22Rv1 (cell line): ENCODE data around the gene MRPL41.
"Not testable (repeated sequence)": the region's sequence is repeated elsewhere in the genome, so short reads cannot be mapped to it uniquely, and the experiment has no call there.

Experiments
- H3K27ac ChIP-seq: fragments of 450-650 bp; 2 replicates; pipeline ENCODE4 v1.5.1; 2017
- CTCF ChIP-seq: fragments of 450-650 bp; IDR thresholded peaks from 2 replicates; pipeline ENCODE4 v1.5.1; 2017; ENCODE audit warnings: mild to moderate bottlenecking
- ZFX ChIP-seq: fragments of 450-650 bp; IDR thresholded peaks from 2 replicates; pipeline ENCODE4 v1.6.1; 2017; ENCODE audit warnings: antibody characterized with exemption, borderline replicate concordance

MRPL41 gene

GRCh38 chr9:137509198-137509597 is 42.5 kb upstream of the MRPL41 start:
- H3K27ac ChIP-seq: no peak overlapping the region
- no peak for TF ChIP-seq CTCF
- TF ChIP-seq ZFX: no peak

- not testable (repeated sequence) for H3K27ac ChIP-seq
These were observed 40.6 kb upstream of the MRPL41 start for GRCh38 chr9:137511126-137511525.

GRCh38 chr9:137511758-137512463 is 39.8 kb upstream of the MRPL41 start:
- TF ChIP-seq CTCF (no peak), ZFX (no peak)
- H3K27ac ChIP-seq: no peak overlapping the region

- H3K27ac ChIP-seq: not testable (repeated sequence)
These were observed 38.5 kb upstream of the MRPL41 start for GRCh38 chr9:137513136-137513535.

GRCh38 chr9:137513801-137514570 is 37.7 kb upstream of the MRPL41 start:
- not testable (repeated sequence) for H3K27ac ChIP-seq

- H3K27ac ChIP-seq: no peak overlapping the region
- TF ChIP-seq CTCF (no peak), ZFX (no peak)
These were observed 36.9 kb upstream of the MRPL41 start for GRCh38 chr9:137514691-137515337.

GRCh38 chr9:137515338-137515724 is 36.3 kb upstream of the MRPL41 start:
- TF ChIP-seq CTCF (no peak), ZFX (no peak)

GRCh38 chr9:137516144-137516917 is 35.3 kb upstream of the MRPL41 start:
- H3K27ac ChIP-seq: no peak overlapping the region
- no peak for TF ChIP-seq CTCF

More at GRCh38 chr9:137515338-137515724, 36.3 kb upstream of the MRPL41 start:
- no peak overlapping the region for H3K27ac ChIP-seq

- H3K27ac ChIP-seq: not testable (repeated sequence)
These were observed 32.8 kb upstream of the MRPL41 start for GRCh38 chr9:137518661-137519459.
